ENCODE results near the gene CSNK1G1.
"Not testable (repeated sequence)": the region's sequence is repeated elsewhere in the genome, so short reads cannot be mapped to it uniquely, and the experiment has no call there.

CSNK1G1 gene

DNA sequence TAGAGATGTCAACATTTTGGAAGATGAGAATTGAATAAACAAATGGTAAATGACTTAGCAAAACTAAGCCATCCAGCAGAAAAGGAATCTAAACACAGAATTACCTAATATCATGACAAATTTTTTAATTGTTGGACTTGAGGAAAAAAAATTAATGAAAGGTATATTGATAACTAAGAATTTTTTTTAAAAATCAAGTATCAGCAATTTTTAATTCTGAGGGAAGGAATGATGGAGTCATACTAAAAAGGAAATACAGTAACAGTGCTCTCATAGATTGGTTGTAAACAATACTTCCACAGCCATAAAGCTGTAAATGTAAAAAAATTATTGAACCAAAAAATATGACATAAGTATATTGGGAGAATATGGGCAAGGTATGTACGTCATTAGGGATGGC lies 68.0 kb downstream of the CSNK1G1 start:
- DNase-seq (ENCODE audit: low read depth), result no peak

DNA sequence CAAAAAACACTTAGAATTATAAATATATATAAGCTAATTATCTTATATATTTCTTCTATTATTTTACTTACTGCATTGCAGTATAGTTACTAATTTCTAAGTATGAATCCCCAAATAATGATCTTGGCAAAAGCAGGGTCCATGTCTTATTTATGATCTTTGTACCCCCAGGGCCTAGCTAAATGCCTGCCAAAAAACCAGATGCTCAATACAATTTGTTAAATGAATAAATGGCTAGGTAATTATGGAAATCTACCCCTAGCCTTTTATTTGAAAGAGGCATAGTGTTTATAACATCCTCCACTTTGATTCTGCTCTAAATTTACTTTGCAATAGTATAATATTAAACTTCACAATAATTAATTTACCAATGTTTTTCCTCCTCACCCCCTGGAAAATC lies 69.5 kb downstream of the CSNK1G1 start:
- no peak for DNase-seq (ENCODE audit: low read depth)

DNA sequence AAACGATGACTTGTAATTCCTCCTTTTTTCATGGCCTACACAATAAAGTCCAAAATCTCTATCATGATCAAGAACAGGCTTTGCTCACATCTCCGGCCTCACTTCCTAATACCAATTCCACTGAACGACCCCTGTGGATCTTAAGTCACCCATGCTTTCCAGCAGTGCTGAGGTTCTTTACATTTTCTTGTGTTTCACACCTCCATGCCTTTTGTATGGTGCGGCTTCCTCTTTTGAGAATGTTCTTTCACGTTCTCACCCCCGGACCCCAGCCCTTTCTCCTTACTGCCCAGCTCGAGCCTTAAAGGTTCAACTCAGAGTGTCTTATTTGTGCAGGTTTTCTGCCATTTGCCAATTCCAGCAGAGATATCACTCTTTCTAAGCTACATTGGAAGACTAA lies 70.1 kb downstream of the CSNK1G1 start:
- no peak for DNase-seq (ENCODE audit: low read depth)

DNA sequence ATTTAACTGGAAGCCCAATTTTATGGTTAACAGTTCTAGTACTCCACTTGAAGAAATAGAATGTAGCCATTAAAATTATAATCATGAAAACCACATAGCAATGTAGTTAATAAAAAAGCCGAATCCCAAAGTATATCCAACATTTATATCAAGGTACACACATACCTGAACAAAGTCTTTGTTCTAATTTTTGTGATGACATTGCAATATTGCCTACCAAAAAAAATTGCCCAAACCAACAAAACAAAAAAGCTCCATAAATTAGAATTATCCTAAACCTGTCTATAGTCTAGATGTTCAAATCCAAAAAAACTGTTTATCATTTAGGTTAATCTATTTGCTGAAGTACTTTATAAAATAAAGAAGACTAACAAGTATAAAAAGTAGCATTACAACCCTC lies 70.8 kb downstream of the CSNK1G1 start:
- no peak for DNase-seq (ENCODE audit: low read depth)

DNA sequence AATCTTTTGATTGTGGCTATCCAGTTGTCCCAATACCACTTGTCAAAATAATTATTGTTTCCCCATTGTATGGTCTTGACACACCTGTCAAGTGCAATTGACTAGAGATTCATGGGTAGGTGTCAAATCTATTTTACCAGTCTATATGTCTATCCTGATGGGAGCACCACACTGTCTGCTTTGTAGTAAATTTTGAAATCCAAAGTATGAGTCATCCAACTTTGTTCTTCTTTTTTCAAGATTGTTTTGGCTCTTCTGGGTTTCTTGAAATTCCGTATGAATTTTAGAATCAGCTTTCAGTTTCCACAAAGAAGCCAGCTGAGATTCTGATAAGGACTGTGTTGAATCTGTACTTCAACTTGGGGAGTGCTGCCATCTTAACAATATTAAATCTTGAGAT lies 71.9 kb downstream of the CSNK1G1 start:
- peak; percentile 51 for DNase-seq (ENCODE audit: low read depth)

DNA sequence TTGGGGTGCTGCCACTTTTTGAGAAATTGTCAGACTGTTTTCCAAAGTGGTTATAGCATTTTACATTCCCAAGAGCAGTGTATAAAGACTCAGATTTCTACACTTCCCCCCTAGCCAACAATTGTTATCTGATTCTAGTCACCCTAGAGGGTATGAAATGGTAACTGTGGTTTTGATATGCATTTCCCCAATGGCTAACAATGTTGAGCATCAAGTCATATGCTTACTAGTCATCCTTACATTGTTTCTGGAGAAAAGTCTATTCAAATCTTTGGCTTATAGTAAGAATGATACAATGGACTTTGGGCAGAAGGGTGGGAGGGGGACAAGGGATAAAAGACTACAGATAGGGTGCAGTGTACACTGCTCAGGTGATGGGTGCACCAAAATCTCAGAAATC lies 73.3 kb downstream of the CSNK1G1 start:
- no peak for DNase-seq (ENCODE audit: low read depth)

DNA sequence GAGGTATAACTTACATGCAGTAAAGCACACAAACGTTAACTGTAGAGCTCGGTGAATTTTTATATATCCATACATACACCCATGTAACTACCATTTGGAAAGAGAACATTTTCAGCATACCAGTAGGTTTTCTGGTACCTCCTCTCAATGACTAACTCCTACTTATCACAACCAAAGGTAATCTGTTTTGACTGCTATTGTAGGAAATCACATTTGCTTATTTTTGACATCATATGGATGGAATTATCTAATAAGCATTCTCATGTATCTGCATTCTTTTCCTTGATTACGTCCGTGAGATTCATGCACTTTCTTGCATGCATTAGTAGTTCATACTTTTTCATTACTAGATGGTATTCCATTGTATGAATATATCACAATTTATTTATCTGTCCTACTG lies 76.8 kb downstream of the CSNK1G1 start:
- DNase-seq (ENCODE audit: low read depth), result no peak

DNA sequence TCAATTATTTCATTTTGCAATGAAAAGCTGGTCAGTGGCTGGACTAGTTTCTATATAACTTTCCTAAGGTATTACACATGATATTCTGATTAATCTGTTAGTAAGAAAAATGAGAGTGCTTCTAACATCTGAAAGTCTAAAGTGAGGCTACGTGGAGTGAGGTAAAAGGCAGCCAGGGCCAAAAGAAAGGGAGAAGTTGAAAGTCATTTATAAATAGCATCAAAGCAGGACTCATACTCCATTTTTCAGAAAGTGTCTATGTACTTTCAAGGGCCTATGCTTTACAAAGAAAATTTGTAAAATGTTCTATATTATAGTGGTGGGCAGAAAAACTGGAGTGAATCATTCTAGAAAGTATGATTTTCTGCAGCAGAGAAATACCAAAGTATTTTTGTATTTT lies 80.0 kb downstream of the CSNK1G1 start:
- no peak for DNase-seq (ENCODE audit: low read depth)

DNA sequence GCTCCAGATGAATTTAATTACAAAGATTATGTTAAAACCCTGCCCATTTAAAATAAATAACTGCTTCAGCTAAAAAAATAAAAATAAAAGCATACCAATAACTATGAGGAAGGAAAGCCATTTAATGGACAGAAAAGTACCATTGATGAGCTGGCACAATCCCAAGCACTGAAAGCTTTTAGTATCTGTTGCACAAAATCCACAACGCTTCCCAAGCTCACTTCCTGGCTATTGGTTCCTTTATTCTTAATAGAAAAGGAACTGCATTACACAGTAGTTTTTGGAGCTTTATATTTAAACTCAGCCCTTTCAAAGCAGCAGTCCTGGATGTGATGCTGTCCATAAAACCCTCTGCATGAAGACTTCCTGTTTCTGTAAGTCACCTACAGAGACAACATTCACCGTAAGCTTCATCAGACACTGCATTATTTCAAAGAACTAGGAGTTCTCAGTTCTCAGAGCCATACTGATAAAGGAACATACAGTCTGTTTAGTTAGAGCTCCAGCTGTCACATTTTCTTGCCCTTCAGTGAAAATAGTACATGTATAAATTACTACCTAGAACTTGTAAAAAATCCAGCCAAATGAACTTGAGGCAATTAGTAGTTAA lies 81.5 kb downstream of the CSNK1G1 start:
- peak; percentile 14 for DNase-seq (ENCODE audit: low read depth)

DNA sequence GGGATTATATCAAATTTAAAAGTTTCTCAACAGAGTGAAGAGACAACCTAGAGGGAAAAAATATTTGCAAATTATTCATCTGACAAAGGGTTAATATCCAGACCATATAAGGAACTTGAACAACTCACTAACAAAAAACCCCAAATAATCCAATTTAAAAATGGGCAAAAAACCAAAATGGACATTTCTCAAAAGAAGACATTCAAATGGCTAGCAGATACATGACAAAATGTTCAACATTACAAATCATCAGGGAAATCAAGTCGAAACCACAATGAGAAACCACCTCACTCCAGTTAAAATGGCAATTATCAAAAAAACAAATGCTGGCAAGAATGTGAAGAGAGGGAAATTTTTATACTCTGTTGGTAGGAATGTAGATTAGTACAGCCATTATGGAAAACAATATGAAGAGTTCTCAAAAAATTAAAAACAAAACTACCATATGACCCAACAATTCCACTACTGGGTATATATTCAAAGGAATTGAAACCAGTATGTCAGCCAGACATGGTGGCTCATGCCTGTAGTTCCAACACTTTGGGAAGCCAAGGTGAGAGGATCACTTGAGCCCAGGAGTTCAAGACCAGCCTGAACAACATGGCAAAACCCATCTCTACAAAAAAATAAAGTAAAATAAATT lies 88.5 kb downstream of the CSNK1G1 start:
- DNase-seq (ENCODE audit: low read depth), result no peak

DNA sequence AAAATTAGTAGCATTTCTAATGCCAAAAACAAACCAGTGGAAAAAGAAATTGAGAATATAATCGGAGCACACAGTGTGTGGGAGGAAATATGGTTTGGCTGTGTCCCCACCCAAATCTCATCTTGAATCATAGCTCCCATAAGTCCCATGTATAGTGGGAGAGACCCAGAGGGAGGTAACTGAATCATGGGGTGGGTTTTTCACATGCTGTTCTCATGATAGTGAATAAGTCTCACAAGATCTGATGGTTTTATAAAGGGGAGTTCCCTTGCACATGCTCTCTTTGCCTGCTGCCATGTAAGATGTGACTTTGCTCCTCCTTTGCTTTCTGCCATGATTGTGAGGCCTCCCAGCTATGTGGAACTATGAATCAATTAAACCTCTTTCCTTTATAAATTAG lies 90.8 kb downstream of the CSNK1G1 start:
- not testable (repeated sequence) for DNase-seq (ENCODE audit: low read depth)

DNA sequence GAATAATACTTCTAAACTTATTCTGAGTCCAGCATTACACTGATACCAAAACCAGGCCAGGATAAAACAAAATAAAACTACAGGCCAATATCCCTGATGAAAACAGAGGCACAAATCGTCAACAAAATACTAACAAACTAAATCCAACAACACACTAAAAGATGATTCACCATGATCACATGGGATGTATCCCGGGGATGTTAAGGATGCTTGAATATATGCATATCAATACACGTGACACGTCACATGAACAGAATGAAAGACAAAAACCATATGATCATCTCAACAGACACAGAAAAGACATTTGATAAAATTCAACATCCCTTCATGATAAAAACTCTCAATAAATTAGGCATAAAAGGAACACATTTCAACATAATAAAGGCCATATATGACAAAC lies 91.5 kb downstream of the CSNK1G1 start:
- DNase-seq (ENCODE audit: low read depth), result no peak

DNA sequence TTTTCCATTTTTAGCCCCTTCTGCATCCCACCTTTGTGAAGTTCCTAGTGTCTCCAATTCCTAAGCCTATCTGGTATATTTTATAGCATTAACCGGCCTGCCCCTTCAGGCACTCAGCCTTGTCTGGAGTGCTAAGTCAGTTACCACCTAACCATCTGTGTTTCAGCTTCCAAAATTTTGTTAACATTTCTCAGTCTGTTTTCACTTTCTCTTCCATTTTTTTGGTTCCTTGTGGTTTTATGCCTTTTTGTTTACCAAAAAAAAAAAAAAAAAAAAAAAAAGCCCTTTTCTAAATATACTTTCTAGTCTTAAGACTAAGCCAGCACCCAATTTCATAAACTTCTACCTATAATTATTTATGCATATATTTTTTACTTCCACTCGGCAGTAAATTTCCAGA lies 92.4 kb downstream of the CSNK1G1 start:
- DNase-seq (ENCODE audit: low read depth), result no peak

DNA sequence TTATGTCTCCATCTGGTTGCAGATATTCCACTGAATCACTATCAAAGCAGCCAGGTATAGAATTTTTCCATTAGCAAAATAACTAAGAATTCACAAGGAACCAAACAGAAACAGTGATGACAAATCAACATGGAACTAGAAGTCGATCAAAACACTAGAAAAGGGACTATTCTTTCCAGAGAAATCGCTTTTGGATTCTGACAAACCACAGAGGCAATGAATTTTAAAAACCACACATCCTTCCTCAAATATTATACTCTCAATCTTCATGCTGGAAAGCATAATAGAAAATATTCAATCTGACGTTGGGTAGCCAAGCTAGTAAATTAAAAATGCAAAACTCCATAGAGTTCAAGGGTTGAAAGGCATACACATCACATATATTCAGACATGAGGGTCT lies 99.9 kb downstream of the CSNK1G1 start:
- no peak for DNase-seq (ENCODE audit: low read depth)

DNA sequence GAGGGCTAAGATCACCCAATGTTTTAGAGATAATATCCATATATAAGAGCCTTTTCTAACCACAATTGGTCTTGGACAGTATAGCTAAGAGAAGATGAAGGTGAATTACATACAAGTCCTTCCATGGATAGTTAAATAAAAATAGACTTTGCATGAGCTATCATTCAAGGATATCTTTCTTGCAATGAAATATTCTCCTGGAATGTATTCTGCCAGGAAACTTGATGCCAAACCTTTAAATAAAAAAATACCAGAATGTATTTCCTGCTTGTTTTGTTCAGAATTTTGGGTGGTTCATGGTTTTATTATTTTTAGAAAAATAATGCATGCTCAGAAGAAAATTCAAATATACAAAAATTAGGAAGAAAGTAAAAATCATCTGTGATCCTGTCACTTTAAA lies 104.3 kb downstream of the CSNK1G1 start:
- DNase-seq (ENCODE audit: low read depth), result no peak

DNA sequence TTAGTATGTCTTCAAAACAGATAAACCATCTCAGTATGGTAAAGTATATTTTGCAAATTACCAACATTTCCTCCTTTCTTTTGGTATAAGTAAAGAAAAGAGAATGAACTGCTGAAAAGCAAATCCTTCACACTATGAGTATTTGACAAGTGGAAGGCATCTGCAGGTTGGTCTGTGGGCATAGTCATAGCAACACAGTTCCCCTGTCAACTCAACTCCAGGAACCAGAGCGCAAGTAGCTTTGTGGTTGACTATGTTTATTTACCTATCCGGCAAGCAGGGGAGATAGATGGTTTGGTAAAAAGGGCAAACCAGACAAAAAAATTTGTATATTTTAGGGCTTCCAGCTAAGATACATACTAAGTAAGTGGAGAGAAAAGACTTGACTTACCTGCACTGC lies 104.9 kb downstream of the CSNK1G1 start:
- no peak for DNase-seq (ENCODE audit: low read depth)

DNA sequence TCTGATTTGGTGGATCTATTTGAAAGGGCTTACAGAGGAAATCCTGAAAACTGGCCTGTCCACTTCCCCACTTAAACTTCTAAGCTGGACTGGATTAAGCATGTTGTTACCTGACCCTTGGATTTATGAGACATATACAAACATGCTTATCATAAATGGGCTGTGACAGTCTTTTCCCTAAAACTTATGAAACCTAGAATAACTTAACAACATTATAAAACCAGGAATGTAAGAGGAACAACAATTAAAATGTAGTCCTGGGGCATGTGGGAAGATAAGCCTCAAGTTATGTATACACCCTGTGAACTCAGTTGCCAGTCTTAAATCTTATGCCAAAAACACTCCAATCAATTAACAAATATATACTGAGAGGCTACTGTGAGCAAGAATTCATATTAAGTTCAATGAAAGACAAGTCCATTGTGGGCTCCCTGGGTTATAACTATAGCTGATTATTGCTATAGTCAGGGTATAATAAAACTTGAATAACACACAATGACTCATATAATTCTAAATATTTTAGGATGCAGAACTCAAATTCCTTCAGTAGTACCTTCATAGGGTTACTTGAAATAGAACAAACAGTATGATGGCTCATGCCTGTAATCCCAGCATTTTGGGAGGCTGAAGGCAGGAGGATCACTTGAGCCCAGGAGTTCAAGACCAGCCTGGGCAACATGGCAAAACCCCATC lies 105.9 kb downstream of the CSNK1G1 start:
- no peak for DNase-seq (ENCODE audit: low read depth)

DNA sequence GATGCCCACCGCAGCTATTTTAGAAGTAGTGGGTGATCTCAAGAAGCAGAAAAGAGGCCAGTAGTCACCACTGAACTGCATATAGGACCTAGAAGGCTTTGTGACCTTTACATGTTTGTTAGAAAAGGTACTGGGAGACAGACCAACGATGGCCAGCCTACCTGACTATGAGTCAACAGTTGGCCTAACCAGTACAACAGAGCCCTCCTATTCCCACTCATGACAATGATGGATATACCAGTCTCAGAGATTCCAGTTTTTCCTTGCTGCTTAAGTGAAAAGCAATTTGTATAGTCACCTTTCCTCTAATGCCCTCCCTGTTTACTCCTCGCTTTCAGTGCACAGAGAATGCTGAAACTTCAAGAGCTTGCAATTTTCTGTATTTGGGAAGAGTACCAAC lies 106.6 kb downstream of the CSNK1G1 start:
- DNase-seq (ENCODE audit: low read depth), result no peak

DNA sequence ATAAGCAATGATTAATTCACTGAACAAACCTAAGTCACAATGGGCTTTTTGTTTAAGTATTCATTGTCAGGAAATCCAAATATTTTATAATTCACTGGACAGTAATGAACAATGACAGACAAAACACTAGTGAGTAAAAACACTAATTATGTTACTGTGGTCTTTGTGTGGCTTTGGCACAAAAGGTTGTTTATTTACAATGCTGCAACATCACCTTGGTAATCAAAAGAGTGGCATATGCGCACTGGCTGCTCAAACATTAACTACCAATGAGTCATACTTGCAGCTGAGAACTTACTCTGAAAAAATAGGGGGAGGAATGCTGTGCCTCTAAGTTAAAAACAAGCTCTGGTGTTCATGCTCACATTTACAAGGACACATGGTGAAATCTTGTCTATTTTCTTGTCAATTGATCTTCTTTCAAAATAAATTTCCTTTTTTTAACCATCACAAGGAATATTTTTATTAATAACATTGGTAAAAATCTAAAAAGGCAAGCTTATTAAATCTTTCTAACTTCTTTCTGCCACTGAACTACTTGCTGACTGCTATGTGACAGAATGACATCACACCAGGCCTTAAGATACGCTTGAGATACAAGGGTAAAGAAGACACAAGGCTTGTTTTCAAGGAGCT lies 107.9 kb downstream of the CSNK1G1 start:
- DNase-seq (ENCODE audit: low read depth), result peak; percentile 92

DNA sequence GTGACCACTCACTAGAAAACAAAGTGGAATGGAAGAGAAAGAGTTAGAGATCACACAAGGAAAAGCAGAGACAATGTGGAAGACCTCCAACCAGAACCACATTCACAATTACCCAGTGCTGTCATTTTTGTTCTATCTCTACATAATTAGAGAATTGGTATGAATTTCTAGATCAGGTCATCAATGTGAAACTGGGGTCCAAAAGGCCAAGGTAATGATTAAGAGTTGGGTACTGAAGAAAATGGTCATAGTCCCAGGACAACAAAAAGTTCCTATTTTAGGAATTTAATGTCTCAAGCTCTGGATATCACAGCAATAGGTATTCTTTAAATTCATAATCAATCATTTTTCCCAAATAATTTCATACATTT lies 108.5 kb downstream of the CSNK1G1 start:
- DNase-seq (ENCODE audit: low read depth), result no peak

DNA sequence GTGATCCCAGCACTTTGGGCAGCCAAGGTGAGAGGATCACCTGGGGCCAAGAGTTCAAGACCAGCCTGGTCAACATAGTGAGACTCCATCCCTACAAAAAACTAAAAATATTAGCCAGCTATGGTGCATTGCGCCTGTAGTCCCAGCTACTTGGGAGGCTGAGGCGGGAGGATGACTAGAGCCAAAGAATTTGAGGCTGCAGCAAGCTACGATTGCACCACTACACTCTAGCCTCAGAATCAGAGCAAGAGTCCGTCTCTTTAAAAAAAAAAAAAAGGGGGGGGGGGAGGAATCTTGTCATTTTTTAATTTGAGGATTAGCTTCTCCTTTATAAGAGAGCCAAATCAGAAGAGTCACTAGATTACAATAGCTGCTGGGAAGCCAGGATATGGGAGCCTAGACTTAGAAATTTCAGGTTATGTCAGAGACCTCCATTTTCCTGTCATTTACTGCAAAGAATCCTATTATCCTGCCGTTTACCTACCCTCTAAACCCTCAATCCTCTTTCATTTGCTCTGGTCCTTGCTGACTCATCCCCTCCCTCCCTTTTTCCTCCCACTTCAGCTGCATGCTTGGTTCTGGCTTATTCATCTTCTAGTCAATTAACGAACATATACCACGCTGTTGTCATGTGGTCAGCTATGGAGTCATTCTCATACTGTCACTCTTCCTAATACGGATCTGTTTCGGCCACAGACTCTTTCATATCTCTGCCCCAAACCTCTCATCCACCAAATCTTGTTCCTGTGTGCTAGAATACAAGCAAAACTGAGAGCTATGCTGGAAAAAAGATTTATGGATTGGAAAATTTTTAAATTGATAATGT lies 109.4 kb downstream of the CSNK1G1 start:
- peak; percentile 68 for DNase-seq (ENCODE audit: low read depth)

DNA sequence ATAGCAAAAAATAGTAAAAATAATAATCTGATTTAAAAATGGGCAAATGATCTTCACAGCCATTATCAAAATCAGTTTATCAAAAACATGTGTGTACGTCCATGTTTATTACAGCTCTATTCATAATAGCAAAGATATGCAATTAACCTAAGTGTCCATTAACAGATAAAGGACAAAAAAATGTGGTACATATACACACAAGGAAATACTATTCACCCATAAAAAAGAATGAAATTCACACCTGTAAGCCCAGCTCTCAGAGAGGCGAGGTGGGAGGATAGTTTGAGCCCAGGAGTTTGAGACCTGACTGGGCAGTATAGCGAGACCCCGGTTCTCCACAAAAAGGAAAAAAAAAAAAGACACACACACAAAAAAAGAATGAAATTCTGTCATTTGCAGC lies 110.6 kb downstream of the CSNK1G1 start:
- DNase-seq (ENCODE audit: low read depth), result no peak

Measured in fibroblast of gingiva (primary cell).